ENCODE measurements around the gene PBX1.

DNA sequence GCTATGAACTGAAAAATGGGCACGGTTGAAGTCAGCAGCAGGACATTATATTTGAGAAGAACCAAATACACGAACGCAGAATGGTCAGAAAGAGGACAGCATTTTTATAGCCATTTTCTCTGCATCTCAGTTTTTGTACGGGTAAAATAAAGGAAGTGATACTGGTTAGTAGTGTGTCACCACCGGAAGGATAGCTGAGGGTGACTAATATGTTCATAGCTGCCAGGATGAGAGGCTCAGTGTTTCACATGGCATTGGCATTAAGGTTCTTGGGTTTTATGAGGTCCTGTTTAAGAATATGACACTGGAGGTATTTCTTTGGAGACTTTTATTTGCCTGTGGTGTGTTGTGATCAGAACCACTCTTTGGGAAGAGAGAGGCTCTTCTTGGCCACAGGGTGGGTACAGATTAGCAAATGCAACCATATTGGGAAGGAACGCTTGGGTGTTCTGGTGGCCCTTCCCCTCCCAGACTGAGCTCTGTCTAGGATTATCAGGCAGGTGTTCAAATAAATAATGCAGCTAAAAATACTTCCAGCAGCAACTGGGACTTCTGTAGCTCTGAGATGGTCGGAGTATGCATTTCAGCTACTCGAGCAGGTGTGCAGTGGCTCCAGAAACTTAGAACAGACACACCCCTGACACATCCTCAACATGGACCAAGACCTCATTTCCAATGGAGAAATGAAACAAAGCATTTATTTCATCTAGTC lies 158.2 kb downstream of the PBX1 start:
- TF ChIP-seq POLR2AphosphoS5 (IDR thresholded peaks at IDR 0.05) (no peak), EP300 (IDR thresholded peaks at IDR 0.05) (no peak)
